ENCODE results near the gene GRID2. TPM values are rescaled to one million over a fixed set of nuclear protein-coding genes. Genes with fewer than 3 reads are reported as not detected.
A peak's percentile ranks its signal among the peaks of the same experiment; 100 is the strongest.

Gene GRID2
- total and polyA plus RNA-seq, 2 of the 4 experiments (the other 2 are of a cell fraction) = under 0.01 TPM; not detected in 1

GRCh38 chr4:93267747-93268146 lies 964.0 kb downstream of the GRID2 start:
- Histone ChIP-seq H2AK5ac (ENCODE audit: low read depth, low read length) (no peak overlapping the region), H2BK5ac (ENCODE audit: low read depth, low read length, poor library complexity, severe bottlenecking) (no peak overlapping the region), H3K79me1 (ENCODE audit: low read depth in 1 of 2, low read length in 2 of 2) (no peaks in the 10 kb centered on the region), H4K20me1 (ENCODE audit: insufficient read depth, low read length) (no peaks in the 10 kb centered on the region), H3K9ac (ENCODE audit: low read depth, low read length) (no peak overlapping the region), H3K9me3 (ENCODE audit: control insufficient read depth, insufficient read depth, low read length) (no peaks in the 10 kb centered on the region), H3K14ac (replicated peaks; ENCODE audit: low read depth, low read length) (no peak overlapping the region), H3K9me1 (ENCODE audit: insufficient read depth, low read length) (no peaks in the 10 kb centered on the region; the same call in 1 of the 2 replicates), H3K4me2 (ENCODE audit: low read depth, low read length) (no peak overlapping the region), H3K27ac (ENCODE audit: insufficient read depth, low read length) (no peak overlapping the region), H2BK120ac (ENCODE audit: low read depth, low read length) (no peak overlapping the region), H2AK9ac (replicated peaks; ENCODE audit: low read depth, low read length, poor library complexity) (no peak overlapping the region), H3K18ac (ENCODE audit: low read depth, low read length) (no peak overlapping the region), H3K4me1 (ENCODE audit: control insufficient read depth, insufficient read depth, low read length) (no peaks in the 10 kb centered on the region), H4K91ac (ENCODE audit: insufficient read depth, low read depth, low read length) (no peak overlapping the region), H4K8ac (ENCODE audit: low read depth in 2 of 2, low read length in 2 of 2) (no peak overlapping the region), H4K5ac (ENCODE audit: low read depth, low read length) (no peak overlapping the region), H2BK15ac (ENCODE audit: low read depth, low read length) (no peak overlapping the region), H2BK20ac (ENCODE audit: low read depth, low read length) (no peak overlapping the region), H3K23ac (ENCODE audit: low read depth, low read length) (no peak overlapping the region), H2AFZ (replicated peaks; ENCODE audit: low read length, poor library complexity) (peak overlapping the region; percentile 11), H3K4me3 (ENCODE audit: insufficient read depth, low read depth, low read length) (no peak overlapping the region), H3K4ac (ENCODE audit: low read depth, low read length) (no peak overlapping the region), H3K56ac (ENCODE audit: extremely low read depth, insufficient read depth, low read length) (no peak overlapping the region), H3K36me3 (ENCODE audit: control insufficient read depth, insufficient read depth, low read length) (no peaks in the 10 kb centered on the region), H3K27me3 (ENCODE audit: control insufficient read depth, insufficient read depth, low read length) (no peaks in the 10 kb centered on the region)
- no peak for TF ChIP-seq FOS (IDR thresholded peaks at IDR 0.05; ENCODE audit: low read depth, low read length)
- TF ChIP-seq ELK1 (IDR thresholded peaks at IDR 0.05; ENCODE audit: borderline replicate concordance, low read depth, low read length) = no peak
- no peak for TF ChIP-seq USF2 (IDR thresholded peaks at IDR 0.05; ENCODE audit: low read depth, low read length)
- no peak for TF ChIP-seq MXI1 (IDR thresholded peaks at IDR 0.05; ENCODE audit: borderline replicate concordance, low read depth, low read length)
- TF ChIP-seq MAFK (IDR thresholded peaks at IDR 0.05; ENCODE audit: low read depth, low read length) = no peak
- TF ChIP-seq CEBPB (IDR thresholded peaks at IDR 0.05; ENCODE audit: low read depth, low read length) = no peak
- TF ChIP-seq BHLHE40 (IDR thresholded peaks at IDR 0.05; ENCODE audit: low read depth, low read length) = no peak
- TF ChIP-seq RAD21 (IDR thresholded peaks at IDR 0.05; ENCODE audit: low read length) = no peak
- no peak for TF ChIP-seq CTCF (conservative IDR thresholded peaks at IDR 0.05; ENCODE audit: low read depth, low read length)
- TF ChIP-seq CHD1 (IDR thresholded peaks at IDR 0.05; ENCODE audit: low read depth, low read length) = no peak
- TF ChIP-seq RCOR1 (IDR thresholded peaks at IDR 0.05; ENCODE audit: insufficient replicate concordance, low read length) = no peak
- no peak for TF ChIP-seq RFX5 (IDR thresholded peaks at IDR 0.05; ENCODE audit: low read depth, low read length)
- TF ChIP-seq MAZ (IDR thresholded peaks at IDR 0.05; ENCODE audit: borderline replicate concordance, low read depth, low read length) = no peak
- TF ChIP-seq POLR2A (IDR thresholded peaks at IDR 0.05; ENCODE audit: low read depth, low read length) = no peak
- BruUV-seq (replicated peaks) = no TSS peak
- ChIA-PET CTCF (no interaction called here), POLR2A (ENCODE audit: unreplicated experiment) (no interaction called here)
- no CpG with 5 or more reads among the region's 3 CpGs for WGBS, 2 experiments (ENCODE audit: extremely low coverage in 2 of 2, insufficient read length in 1 of 2)
- no peak for ATAC-seq (ENCODE audit: low read depth)
- dilution Hi-C loops (cut with HindIII; ENCODE audit: low sequenced_read_pairs, unreplicated experiment) = no loop called here
- intact Hi-C loops (cut with micrococcal nuclease) = no loop called here
- no peak for DNase-seq
- in situ Hi-C loops (cut with MboI; ENCODE audit: low sequenced_read_pairs) = no loop called here
